ENCODE data around the gene ZNF837. TPM values are rescaled to one million over a fixed set of nuclear protein-coding genes. Genes with fewer than 3 reads are reported as not detected.

ZNF837 gene
- total RNA-seq, 2 donors from 2014 or later: 1.8 to 2.6 TPM

GRCh38 chr19:58334691-58335249 is 46.1 kb downstream of the ZNF837 start:
- Histone ChIP-seq H3K9ac (ENCODE audit: low read depth in 2 of 2, low read length in 2 of 2) (no peak overlapping the region), H3K4me1 (no peaks in the 10 kb centered on the region), H3K9me3 (no peaks in the 10 kb centered on the region), H3K36me3 (no peaks in the 10 kb centered on the region), H3K27me3 (no peaks in the 10 kb centered on the region), H3K4me3 (no peak overlapping the region), H3K27ac (no peak overlapping the region)
- intact Hi-C loops (cut with DNase I): no loop called here
- TF ChIP-seq CTCF (IDR thresholded peaks at IDR 0.05): no peak
- no peak for DNase-seq

- Histone ChIP-seq H3K4me3 (no peak overlapping the region), H3K36me3 (no peaks in the 10 kb centered on the region), H3K27ac (no peak overlapping the region), H3K9me3 (no peaks in the 10 kb centered on the region), H3K4me1 (peaks cover 9% of the 10 kb centered on the region), H3K27me3 (no peaks in the 10 kb centered on the region), H3K9ac (ENCODE audit: low read depth in 2 of 2, low read length in 2 of 2) (no peak overlapping the region)
- intact Hi-C loops (cut with DNase I): no loop called here
- TF ChIP-seq CTCF (IDR thresholded peaks at IDR 0.05): no peak
- DNase-seq: no peak
Observed at GRCh38 chr19:58332697-58333096, 48.1 kb downstream of the ZNF837 start.

- no peak for TF ChIP-seq CTCF (IDR thresholded peaks at IDR 0.05)
- no peak for DNase-seq
- Histone ChIP-seq H3K36me3 (no peaks in the 10 kb centered on the region), H3K4me1 (peaks cover 12% of the 10 kb centered on the region), H3K27me3 (no peaks in the 10 kb centered on the region), H3K9ac (ENCODE audit: low read depth in 2 of 2, low read length in 2 of 2) (no peak overlapping the region), H3K4me3 (no peak overlapping the region), H3K27ac (no peak overlapping the region), H3K9me3 (no peaks in the 10 kb centered on the region)
- intact Hi-C loops (cut with DNase I): no loop called here
Observed at GRCh38 chr19:58330458-58330857, 50.4 kb downstream of the ZNF837 start.

GRCh38 chr19:58328999-58329398 is 51.8 kb downstream of the ZNF837 start:
- Histone ChIP-seq H3K9ac (ENCODE audit: low read depth in 2 of 2, low read length in 2 of 2) (no peak overlapping the region), H3K27ac (no peak overlapping the region), H3K4me1 (peaks cover 12% of the 10 kb centered on the region), H3K9me3 (no peaks in the 10 kb centered on the region), H3K36me3 (no peaks in the 10 kb centered on the region), H3K4me3 (no peak overlapping the region), H3K27me3 (no peaks in the 10 kb centered on the region)
- intact Hi-C loops (cut with DNase I): no loop called here
- no peak for DNase-seq
- no peak for TF ChIP-seq CTCF (IDR thresholded peaks at IDR 0.05)

GRCh38 chr19:58326914-58327726 is 53.7 kb downstream of the ZNF837 start, which contains the start of gene ZSCAN22:
Gene ZSCAN22, plus strand, starts transcription at chr19:58326994. Its CDS starts 7,809 bp downstream, at chr19:58334803.
- TF ChIP-seq CTCF (IDR thresholded peaks at IDR 0.05): no peak
- intact Hi-C loops (cut with DNase I): no loop called here

More at GRCh38 chr19:58326914-58327726, 53.7 kb downstream of the ZNF837 start, which contains the start of gene ZSCAN22:
- H3K36me3 ChIP-seq: no peaks in the 10 kb centered on the region
- H3K9ac ChIP-seq (ENCODE audit: low read depth in 2 of 2, low read length in 2 of 2): peak within 1 kb of the TSS; percentile 66 to 95
- no peaks in the 10 kb centered on the region for H3K9me3 ChIP-seq
- DNase-seq: peak; percentile 98
- H3K4me1 ChIP-seq: peaks cover 12% of the 10 kb centered on the region
- peak within 1 kb of the TSS; percentile 84 for H3K4me3 ChIP-seq
- no peaks in the 10 kb centered on the region for H3K27me3 ChIP-seq
- H3K27ac ChIP-seq: peak within 1 kb of the TSS; percentile 94

Measured in colonic mucosa (tissue), 4 donors.